WTC11 (cell line): ENCODE measurements around the gene DENND6A. TPM values are rescaled to one million over a fixed set of nuclear protein-coding genes. Genes with fewer than 3 reads are reported as not detected.

Source experiments
- ATAC-seq: fragments of 200-7000 bp; cut with Tn5 transposase; 2 replicates; pipeline ENCODE4 v1.10.0; 2021; ENCODE audit warnings: mild to moderate bottlenecking, moderate library complexity
- CTCF ChIA-PET: fragments of 300-600 bp; sonication (Branson Sonifier 250); formaldehyde crosslinking; loops from one replicate; lab custom pipeline; 2021; ENCODE audit warnings: antibody characterized with exemption; lab: Charles Lee
- POLR2A ChIA-PET: fragments of 350-600 bp; sonication (Branson Sonifier 250); formaldehyde crosslinking; loops from one replicate; lab custom pipeline; 2021; ENCODE audit warnings: antibody characterized with exemption; lab: Charles Lee
- DNase-seq: peaks from one replicate; pipeline ENCODE4 v3.0.0; 2021; ENCODE audit warnings: low spot score
- H3K27ac Mint-ChIP-seq: 2 replicates; pipeline ENCODE4 v1.8.0; 2021; ENCODE audit warnings: mixed read lengths
- H3K27me3 Mint-ChIP-seq: 2 replicates; pipeline ENCODE4 v1.8.0; 2021; ENCODE audit warnings: low read depth, mild to moderate bottlenecking, moderate library complexity, mixed read lengths
- H3K36me3 Mint-ChIP-seq: 2 replicates; pipeline ENCODE4 v1.8.0; 2021; ENCODE audit warnings: mixed read lengths
- H3K4me1 Mint-ChIP-seq: 2 replicates; pipeline ENCODE4 v1.8.0; 2022; ENCODE audit warnings: mixed read lengths
- H3K4me3 Mint-ChIP-seq: 2 replicates; pipeline ENCODE4 v1.8.0; 2021; ENCODE audit warnings: mild to moderate bottlenecking, moderate library complexity, mixed read lengths
- H3K9me3 Mint-ChIP-seq: 2 replicates; pipeline ENCODE4 v1.8.0; 2021; ENCODE audit warnings: mixed read lengths
- ATF3 ChIP-seq: sonication (generic); formaldehyde crosslinking; conservative IDR thresholded peaks from 2 replicates; pipeline ENCODE4 v1.8.1; 2022; ENCODE audit warnings: mild to moderate bottlenecking, missing genetic modification reagents
- ATF6 ChIP-seq: sonication (generic); formaldehyde crosslinking; IDR thresholded peaks from 2 replicates; pipeline ENCODE4 v1.8.1; 2023; ENCODE audit warnings: mild to moderate bottlenecking, missing genetic modification reagents
- CTCF ChIP-seq: fragments of 200-600 bp; IDR thresholded peaks from 2 replicates; pipeline ENCODE4 v1.8.0; 2022; ENCODE audit warnings: antibody characterized with exemption
- FOXP4 ChIP-seq: sonication (generic); formaldehyde crosslinking; IDR thresholded peaks from 2 replicates; pipeline ENCODE4 v1.8.0; 2022; ENCODE audit warnings: mild to moderate bottlenecking, missing genetic modification reagents
- NR1H2 ChIP-seq: sonication (generic); formaldehyde crosslinking; IDR thresholded peaks from 2 replicates; pipeline ENCODE4 v1.9.0; 2021; ENCODE audit warnings: mild to moderate bottlenecking, moderate library complexity, missing genetic modification reagents
- NR3C1 ChIP-seq: sonication (generic); formaldehyde crosslinking; conservative IDR thresholded peaks from 2 replicates; pipeline ENCODE4 v1.8.1; 2023; ENCODE audit warnings: low read depth, mild to moderate bottlenecking, missing genetic modification reagents
- OVOL2 ChIP-seq: fragments of 250-450 bp; sonication (Bioruptor Pico); IDR thresholded peaks from 2 replicates; pipeline ENCODE4 v1.9.0; 2021; ENCODE audit warnings: mild to moderate bottlenecking, borderline replicate concordance
- PREB ChIP-seq: sonication (generic); formaldehyde crosslinking; IDR thresholded peaks from 2 replicates; pipeline ENCODE4 v1.8.1; 2022; ENCODE audit warnings: mild to moderate bottlenecking, missing genetic modification reagents, moderate library complexity, borderline replicate concordance
- RELA ChIP-seq: sonication (generic); formaldehyde crosslinking; IDR thresholded peaks from 2 replicates; pipeline ENCODE4 v1.8.1; 2022; ENCODE audit warnings: missing genetic modification reagents, mild to moderate bottlenecking, borderline replicate concordance
- RORB ChIP-seq: fragments of 250-450 bp; sonication (Bioruptor Pico); IDR thresholded peaks from 2 replicates; pipeline ENCODE4 v1.9.0; 2021; ENCODE audit warnings: mild to moderate bottlenecking
- SP1 ChIP-seq: sonication (generic); formaldehyde crosslinking; conservative IDR thresholded peaks from 2 replicates; pipeline ENCODE4 v1.8.1; 2022; ENCODE audit warnings: missing genetic modification reagents
- TCF7 ChIP-seq: sonication (generic); formaldehyde crosslinking; IDR thresholded peaks from 2 replicates; pipeline ENCODE4 v1.8.0; 2022; ENCODE audit warnings: mild to moderate bottlenecking, low read depth, missing genetic modification reagents, moderate library complexity
- ZNF138 ChIP-seq: sonication (generic); formaldehyde crosslinking; conservative IDR thresholded peaks from 2 replicates; pipeline ENCODE4 v1.8.1; 2022; ENCODE audit warnings: mild to moderate bottlenecking, moderate library complexity, missing genetic modification reagents
- total RNA-seq: library from RNA; stranded (reverse); gene quantifications from 3 replicates; pipeline ENCODE4 v1.2.3, GENCODE V29; 2021
- TF ChIP-seq, protein P1 (sequence below): sonication (generic); formaldehyde crosslinking; IDR thresholded peaks from 2 replicates; pipeline ENCODE4 v1.8.1; 2022; ENCODE audit warnings: low read depth, missing genetic modification reagents, borderline replicate concordance
- TF ChIP-seq, protein P2 (sequence below): fragments of 250-450 bp; sonication (Bioruptor Pico); IDR thresholded peaks from 2 replicates; pipeline ENCODE4 v1.9.0; 2021; ENCODE audit warnings: mild to moderate bottlenecking, borderline replicate concordance

The DENND6A gene
- total RNA-seq, 1 experiment from 2014 or later: 13.9 TPM

- H3K27ac Mint-ChIP-seq: no peak overlapping the region
- no peak overlapping the region for H3K4me3 Mint-ChIP-seq
- H3K9me3 Mint-ChIP-seq: no peaks in the 10 kb centered on the region
- no peak for ATAC-seq
- TF ChIP-seq OVOL2 (CRISPR knock-in tag) (no peak), TCF7 (CRISPR knock-in tag) (no peak), ATF6 (no peak), SP1 (CRISPR knock-in tag) (no peak), FOXP4 (CRISPR knock-in tag) (no peak), NR1H2 (no peak)
- TF ChIP-seq, all 79 proteins: peak for 0
- Mint-ChIP-seq H3K36me3 (no peaks in the 10 kb centered on the region), H3K27me3 (no peaks in the 10 kb centered on the region), H3K4me1 (peaks cover 12% of the 10 kb centered on the region)
- DNase-seq: no peak
- POLR2A ChIA-PET: interaction anchor here (0.7 kb wide), 1 partner anchor 68 kb away, joined by 11 read pairs; no protein-coding TSS in a partner anchor
- CTCF ChIA-PET: interaction anchor here (0.7 kb wide), 1 partner anchor 25 kb away, joined by 3 read pairs; no protein-coding TSS in a partner anchor
These were observed 31.5 kb downstream of the DENND6A start for GRCh38 chr3:57661404-57661803.

DNA sequence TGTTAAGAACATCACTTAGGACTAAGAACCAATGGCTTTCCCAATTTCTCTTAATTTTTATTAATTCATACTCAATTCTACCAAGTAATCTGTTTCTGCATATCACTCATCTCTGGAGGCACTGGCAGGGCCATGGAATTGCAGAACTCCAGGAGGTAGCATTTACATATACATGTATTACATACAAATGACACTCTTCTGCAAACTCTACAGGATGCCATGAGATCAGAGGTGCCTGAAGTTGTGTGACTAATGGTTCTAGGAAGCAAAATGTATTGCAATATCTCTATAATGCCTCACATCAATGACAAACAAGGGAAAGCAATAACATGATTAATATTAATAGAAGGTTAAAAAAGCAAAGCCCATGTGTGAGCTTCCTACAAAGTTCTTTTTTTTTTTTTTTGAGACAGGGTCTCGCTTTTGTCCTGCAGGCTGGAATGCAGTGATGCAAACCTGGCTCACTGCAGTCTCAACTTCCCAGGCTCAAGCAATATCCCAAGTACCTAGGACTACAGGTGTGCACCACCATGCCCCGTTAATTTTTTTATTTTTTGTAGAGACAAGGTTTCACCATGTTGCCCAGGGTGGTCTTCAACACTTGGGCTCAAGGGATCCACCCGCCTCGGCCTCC lies 33.0 kb downstream of the DENND6A start:
- no peaks in the 10 kb centered on the region for H3K27me3 Mint-ChIP-seq
- ATAC-seq (peak; percentile 75), DNase-seq (no peak)
- H3K4me1 Mint-ChIP-seq: peaks cover 12% of the 10 kb centered on the region
- no peak overlapping the region for H3K4me3 Mint-ChIP-seq
- no peaks in the 10 kb centered on the region; the same call in 1 of the 2 replicates for H3K36me3 Mint-ChIP-seq
- CTCF ChIA-PET: interaction anchor here (0.6 to 1.1 kb wide), 3 partner anchors 13 to 36 kb away, joined by 3 to 4 read pairs (median 3); no protein-coding TSS in a partner anchor
- POLR2A ChIA-PET: no interaction called here
- H3K27ac Mint-ChIP-seq: no peak overlapping the region
- TF ChIP-seq, protein P1, sequence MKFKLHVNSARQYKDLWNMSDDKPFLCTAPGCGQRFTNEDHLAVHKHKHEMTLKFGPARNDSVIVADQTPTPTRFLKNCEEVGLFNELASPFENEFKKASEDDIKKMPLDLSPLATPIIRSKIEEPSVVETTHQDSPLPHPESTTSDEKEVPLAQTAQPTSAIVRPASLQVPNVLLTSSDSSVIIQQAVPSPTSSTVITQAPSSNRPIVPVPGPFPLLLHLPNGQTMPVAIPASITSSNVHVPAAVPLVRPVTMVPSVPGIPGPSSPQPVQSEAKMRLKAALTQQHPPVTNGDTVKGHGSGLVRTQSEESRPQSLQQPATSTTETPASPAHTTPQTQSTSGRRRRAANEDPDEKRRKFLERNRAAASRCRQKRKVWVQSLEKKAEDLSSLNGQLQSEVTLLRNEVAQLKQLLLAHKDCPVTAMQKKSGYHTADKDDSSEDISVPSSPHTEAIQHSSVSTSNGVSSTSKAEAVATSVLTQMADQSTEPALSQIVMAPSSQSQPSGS (CRISPR knock-in tag): no peak
- TF ChIP-seq RORB (no peak), NR3C1 (CRISPR knock-in tag) (no peak), CTCF (no peak)
- TF ChIP-seq, all 79 proteins: peak for 0
- no peaks in the 10 kb centered on the region for H3K9me3 Mint-ChIP-seq

GRCh38 chr3:57659004-57659673 lies 33.7 kb downstream of the DENND6A start:
- POLR2A ChIA-PET: no interaction called here
- H3K27ac Mint-ChIP-seq: peak overlapping the region; percentile 7
- peaks cover 12% of the 10 kb centered on the region for H3K4me1 Mint-ChIP-seq
- H3K4me3 Mint-ChIP-seq: no peak overlapping the region
- no peaks in the 10 kb centered on the region for H3K9me3 Mint-ChIP-seq
- peaks cover 6% of the 10 kb centered on the region for H3K36me3 Mint-ChIP-seq
- no peaks in the 10 kb centered on the region for H3K27me3 Mint-ChIP-seq
- DNase-seq (no peak), ATAC-seq (no peak)
- CTCF ChIA-PET: no interaction called here
- TF ChIP-seq, protein P2, sequence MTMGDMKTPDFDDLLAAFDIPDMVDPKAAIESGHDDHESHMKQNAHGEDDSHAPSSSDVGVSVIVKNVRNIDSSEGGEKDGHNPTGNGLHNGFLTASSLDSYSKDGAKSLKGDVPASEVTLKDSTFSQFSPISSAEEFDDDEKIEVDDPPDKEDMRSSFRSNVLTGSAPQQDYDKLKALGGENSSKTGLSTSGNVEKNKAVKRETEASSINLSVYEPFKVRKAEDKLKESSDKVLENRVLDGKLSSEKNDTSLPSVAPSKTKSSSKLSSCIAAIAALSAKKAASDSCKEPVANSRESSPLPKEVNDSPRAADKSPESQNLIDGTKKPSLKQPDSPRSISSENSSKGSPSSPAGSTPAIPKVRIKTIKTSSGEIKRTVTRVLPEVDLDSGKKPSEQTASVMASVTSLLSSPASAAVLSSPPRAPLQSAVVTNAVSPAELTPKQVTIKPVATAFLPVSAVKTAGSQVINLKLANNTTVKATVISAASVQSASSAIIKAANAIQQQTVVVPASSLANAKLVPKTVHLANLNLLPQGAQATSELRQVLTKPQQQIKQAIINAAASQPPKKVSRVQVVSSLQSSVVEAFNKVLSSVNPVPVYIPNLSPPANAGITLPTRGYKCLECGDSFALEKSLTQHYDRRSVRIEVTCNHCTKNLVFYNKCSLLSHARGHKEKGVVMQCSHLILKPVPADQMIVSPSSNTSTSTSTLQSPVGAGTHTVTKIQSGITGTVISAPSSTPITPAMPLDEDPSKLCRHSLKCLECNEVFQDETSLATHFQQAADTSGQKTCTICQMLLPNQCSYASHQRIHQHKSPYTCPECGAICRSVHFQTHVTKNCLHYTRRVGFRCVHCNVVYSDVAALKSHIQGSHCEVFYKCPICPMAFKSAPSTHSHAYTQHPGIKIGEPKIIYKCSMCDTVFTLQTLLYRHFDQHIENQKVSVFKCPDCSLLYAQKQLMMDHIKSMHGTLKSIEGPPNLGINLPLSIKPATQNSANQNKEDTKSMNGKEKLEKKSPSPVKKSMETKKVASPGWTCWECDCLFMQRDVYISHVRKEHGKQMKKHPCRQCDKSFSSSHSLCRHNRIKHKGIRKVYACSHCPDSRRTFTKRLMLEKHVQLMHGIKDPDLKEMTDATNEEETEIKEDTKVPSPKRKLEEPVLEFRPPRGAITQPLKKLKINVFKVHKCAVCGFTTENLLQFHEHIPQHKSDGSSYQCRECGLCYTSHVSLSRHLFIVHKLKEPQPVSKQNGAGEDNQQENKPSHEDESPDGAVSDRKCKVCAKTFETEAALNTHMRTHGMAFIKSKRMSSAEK (CRISPR knock-in tag): no peak
- TF ChIP-seq RELA (CRISPR knock-in tag) (no peak), ZNF138 (CRISPR knock-in tag) (no peak), NR3C1 (CRISPR knock-in tag) (no peak), ATF3 (no peak), PREB (CRISPR knock-in tag) (no peak)
